ENCODE results near the gene ABCD2.
"Not testable (repeated sequence)": the region's sequence is repeated elsewhere in the genome, so short reads cannot be mapped to it uniquely, and the experiment has no call there.

ABCD2 gene

GRCh38 chr12:39619660-39620433 lies at the start of gene ABCD2:
TSS of gene ABCD2 (minus strand) at chr12:39619803. CDS start at chr12:39619615, 188 bp downstream.
- DNase-seq: peak; percentile 82

DNA sequence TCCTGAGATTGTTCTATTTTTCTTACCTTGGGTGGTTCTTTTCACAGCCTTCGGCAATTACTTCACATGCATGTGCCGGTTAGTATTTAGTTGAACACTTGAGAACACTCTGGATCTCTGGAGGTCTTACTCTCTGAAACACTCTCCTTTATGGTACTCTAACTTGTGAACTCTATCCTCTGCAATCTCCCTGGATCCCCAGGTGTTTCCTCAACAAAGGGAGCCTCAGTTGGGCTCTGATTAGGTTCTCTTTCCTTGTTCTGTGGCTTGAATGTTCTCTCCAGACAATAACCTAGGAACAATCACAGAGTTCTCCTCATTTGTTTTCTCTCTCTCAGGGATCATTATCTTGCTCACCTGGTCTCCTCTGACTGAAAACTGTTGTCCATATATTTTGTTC lies 40.5 kb upstream of the ABCD2 start:
- DNase-seq: no peak

GRCh38 chr12:39647383-39647782 lies 27.8 kb upstream of the ABCD2 start:
- no peak for DNase-seq

- DNase-seq: no peak
Observed at GRCh38 chr12:39646963-39647362, 27.4 kb upstream of the ABCD2 start.

DNA sequence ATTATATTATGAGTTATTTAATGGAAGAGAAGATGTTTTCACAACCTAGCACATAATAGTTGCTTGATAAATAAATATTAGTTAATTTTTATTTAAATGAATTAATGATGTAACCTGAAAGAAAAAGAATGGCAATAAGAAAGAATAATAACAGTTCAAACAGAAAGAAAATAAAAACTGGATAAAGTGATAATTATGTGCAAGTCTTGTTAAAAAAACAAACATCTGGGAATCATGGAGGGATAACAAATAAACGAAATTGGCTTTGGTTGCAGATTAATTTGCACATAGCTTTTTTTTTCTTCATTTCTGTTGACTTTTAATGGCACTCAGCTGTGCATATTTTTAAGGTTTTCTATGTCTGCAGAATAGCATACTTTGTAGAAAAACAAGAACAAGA lies 23.4 kb upstream of the ABCD2 start:
- no peak for DNase-seq

DNA sequence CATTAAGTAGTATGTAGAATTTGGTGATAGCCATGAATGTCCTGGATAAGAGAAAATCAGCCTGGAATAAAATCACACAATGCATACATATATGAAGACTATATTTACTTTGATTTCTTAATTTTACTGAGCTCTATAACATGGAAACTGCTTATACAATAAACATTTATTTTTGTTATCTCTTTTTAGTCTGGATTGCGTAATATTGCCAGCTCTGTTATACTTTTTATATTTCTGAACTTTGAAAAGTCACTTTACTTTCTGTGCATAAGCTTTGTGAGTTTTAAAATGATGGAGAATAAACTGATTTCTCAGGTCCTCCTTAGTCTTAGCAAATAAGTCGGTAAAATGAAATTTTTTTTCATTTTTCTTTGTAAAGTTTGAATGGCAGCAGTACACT lies 19.2 kb upstream of the ABCD2 start:
- DNase-seq: no peak

- no peak for DNase-seq
Observed at GRCh38 chr12:39638178-39638577, 18.6 kb upstream of the ABCD2 start.

- DNase-seq: no peak
Observed at GRCh38 chr12:39632670-39633069, 13.1 kb upstream of the ABCD2 start.

GRCh38 chr12:39628836-39629235 lies 9.2 kb upstream of the ABCD2 start:
- no peak for DNase-seq

GRCh38 chr12:39627914-39628313 lies 8.3 kb upstream of the ABCD2 start:
- DNase-seq: no peak

GRCh38 chr12:39626033-39626814 lies 6.6 kb upstream of the ABCD2 start:
- DNase-seq: no peak

DNA sequence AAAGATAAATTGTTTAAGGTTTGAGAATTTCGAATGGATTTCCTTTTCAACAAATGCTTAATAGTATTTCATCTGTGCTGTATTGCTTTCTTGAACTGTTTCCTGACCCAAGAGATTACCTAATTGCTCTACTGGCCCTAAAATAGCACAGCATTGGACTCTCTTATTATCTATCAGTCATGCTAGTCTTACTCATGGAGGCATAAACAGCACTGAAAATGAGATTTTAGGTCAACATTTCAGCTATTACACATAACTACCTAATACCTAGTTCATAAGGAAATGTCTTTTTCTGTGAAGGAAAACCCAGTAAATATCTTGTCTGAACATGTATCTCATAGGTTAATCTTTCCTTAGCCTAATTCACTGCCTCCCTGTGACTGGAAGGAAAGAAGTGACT lies 4.3 kb upstream of the ABCD2 start:
- no peak for DNase-seq

DNA sequence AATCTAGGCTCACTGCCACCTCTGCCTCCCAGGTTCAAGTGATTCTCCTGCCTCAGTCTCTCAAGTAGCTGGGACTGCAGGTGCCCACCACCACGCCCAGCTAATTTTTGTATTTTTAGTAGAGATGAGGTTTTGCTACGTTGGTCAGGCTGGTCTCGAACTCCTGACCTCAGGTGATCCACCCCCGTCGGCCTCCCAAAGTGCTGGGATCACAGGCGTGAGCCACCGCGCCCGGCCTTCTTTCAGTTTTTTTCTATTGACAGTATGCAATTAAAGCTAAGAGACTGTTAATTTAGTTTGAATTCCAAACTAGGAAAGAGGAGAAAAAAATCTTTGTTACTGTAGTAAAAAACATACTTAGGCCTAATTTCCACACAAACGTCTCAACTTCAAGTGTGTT lies 3.6 kb upstream of the ABCD2 start:
- not testable (repeated sequence) for DNase-seq

DNA sequence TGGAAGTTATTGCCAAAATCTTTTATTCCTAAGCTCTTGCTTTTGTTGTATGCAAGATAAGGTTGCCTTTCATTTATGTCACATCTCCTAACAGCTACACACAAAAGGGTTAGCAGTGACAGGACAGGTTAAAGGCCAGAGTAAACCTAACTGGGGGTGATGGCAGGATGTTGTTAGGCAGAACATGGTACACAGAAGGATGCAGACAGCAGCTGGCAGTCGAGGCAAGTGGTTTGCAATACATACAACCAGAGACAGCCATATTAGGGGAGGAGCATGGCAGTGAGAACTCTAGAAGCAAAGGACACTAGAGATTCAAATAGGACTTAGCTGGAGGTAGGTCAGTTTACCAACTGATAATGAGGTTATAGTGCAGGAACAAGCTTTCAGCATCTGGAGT lies 2.7 kb upstream of the ABCD2 start:
- DNase-seq: no peak

- no peak for DNase-seq
Observed at GRCh38 chr12:39621670-39622069, 2.1 kb upstream of the ABCD2 start.

DNA sequence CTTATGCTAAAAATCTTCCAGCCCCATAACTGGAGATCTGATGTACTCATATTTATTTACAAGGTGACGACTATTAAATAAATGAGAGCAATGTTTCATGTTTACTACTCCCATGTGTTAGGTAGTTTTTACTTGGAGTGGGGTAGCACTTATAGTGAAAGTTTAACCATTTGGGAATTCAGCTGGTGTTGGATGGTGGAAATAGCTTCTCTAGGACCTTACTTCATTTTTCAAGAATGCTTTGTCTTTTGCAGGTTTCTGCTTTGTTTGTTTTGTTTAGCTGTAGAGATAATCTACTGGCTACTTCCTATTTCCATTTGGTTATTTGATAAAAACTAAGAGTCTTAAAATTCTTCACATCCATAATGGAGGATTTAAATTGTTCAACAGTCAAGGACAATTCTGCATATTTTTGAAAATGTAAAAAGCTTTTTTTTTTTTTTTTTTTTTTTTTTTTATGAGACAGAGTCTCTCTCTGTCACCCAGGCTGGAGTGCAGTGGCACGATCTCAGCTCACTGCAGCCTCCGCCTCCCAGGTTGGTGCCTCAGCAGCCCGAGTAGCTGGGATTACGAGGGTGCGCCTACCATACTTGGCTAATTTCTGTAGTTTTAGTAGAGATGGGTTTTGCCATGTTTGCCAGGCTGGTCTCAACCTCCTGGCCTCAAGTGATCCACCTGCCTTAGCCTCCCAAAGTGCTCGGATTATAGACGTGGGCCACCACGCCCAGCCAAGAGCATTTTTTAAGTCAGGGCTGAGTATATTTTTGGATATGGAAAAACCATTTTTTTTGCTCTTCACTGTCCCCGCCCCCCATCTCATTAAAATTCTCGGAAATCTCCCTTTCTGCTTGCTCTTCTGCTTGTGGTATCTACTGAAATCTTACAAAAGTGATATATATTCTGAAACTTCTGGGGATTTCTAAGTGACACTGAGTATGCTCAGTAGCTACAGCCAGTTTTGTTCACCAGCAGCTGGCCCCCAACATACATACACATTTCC lies 1.4 kb upstream of the ABCD2 start:
- no peak for DNase-seq

GRCh38 chr12:39619316-39619659 lies 315 bp downstream of the ABCD2 start:
- peak; percentile 76 for DNase-seq

- DNase-seq: peak; percentile 57
Observed at GRCh38 chr12:39618701-39619100, 902 bp downstream of the ABCD2 start.

DNA sequence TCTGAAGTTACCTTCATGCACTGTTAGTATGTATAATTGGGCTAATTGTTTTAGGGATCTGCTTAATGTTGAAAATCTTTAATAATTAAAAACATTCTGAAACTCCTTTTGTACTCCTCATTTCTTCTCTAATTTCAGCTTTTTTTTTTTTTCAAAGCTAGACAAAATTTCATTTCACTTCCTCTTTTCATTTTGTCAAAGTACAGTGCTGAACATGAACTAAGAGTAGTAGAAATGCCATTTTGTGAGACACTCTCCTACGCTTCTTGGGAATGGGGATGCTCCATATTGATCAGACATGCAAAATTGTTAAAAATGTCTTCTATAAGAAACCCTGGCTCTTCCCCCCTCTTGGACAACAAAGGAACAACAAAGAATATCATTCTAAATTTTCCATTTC lies 1.7 kb downstream of the ABCD2 start:
- DNase-seq: peak; percentile 8

- DNase-seq: no peak
Observed at GRCh38 chr12:39616666-39617065, 2.9 kb downstream of the ABCD2 start.

GRCh38 chr12:39616251-39616650 lies 3.4 kb downstream of the ABCD2 start:
- peak; percentile 18 for DNase-seq

DNA sequence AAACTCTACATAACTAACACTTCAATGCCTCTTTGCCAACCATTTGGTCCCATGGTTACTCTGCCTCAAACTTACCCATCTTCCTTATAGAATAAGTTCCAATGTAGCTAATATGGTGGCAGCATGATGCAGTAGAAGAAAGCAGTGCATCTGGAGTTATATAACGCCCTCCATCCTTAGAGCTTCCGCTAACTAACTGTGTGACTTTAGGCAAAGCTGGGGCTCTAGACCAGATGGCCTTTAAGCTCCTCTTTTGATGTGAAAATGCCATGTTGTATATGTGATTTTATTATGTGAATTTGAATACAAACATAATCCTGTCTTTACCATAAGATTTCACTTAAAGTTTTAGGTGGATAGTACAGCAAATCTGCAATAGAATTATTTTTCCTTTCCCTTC lies 6.1 kb downstream of the ABCD2 start:
- DNase-seq: peak; percentile 74

DNA sequence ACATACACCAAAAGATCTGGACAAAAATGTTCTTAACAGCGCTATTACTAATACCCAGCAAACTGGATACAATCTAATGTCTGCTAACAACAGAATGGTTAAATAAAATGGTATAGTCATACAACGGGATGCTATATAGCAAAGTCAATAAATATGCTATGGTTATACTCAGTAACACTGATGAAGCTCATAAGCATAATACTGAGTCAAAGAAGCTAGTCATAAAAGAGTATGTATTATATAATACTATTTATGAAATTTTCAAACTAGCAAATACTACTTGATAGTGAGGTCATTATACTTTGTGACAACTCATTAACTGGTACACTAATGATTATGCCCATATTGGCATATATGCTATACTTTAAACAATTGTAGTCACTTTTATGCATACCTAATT lies 7.4 kb downstream of the ABCD2 start:
- no peak for DNase-seq

Data from NCI-H524 treated with DMSO at 0.1 percent for 48 hours (cell line).